ENCODE measurements around the gene FAM111A. TPM values are rescaled to one million over a fixed set of nuclear protein-coding genes. Genes with fewer than 3 reads are reported as not detected.

Gene FAM111A
- polyA plus RNA-seq, 1 of the 3 experiments (the other 2 are of a cell fraction), result 5.9 TPM

DNA sequence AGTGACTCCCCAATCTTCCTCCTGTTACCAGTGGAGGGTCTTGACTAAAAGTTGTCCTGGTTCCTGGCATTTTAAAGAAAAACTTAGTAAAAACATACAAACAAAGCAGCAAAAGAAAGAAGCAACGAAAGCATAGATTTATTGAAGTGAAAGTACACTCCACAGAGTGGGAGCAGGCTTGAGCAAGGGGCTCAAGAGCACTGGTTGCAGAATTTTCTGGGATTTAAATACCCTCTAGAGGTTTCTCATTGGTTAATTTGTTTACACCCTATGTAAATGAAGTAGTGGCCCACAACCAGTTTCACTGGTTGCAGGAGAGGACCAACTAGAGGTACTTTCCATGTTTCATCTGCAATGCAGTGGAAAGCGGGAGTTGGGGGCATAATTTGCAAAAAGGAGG is 24.9 kb upstream of the FAM111A start:
- H3K9ac ChIP-seq, result no peak overlapping the region
- CTCF ChIA-PET, result no interaction called here
- H3K4me3 ChIP-seq (ENCODE audit: low read depth in 2 of 2, low read length in 1 of 2), result no peak overlapping the region
- H3K4me2 ChIP-seq, result no peak overlapping the region
- H4K20me1 ChIP-seq (ENCODE audit: insufficient read depth), result no peaks in the 10 kb centered on the region
- 0 out of 2 replicates have a peak, but pooled peaks cover 8% of the 10 kb centered on the region for H3K9me3 ChIP-seq
- no peaks in the 10 kb centered on the region for H3F3A ChIP-seq (replicated peaks; ENCODE audit: insufficient read depth)
- WGBS (ENCODE audit: low lambda C conversion rate), result 92% methylated on average over 2 of the region's 2 CpGs
- H3K27me3 ChIP-seq (ENCODE audit: insufficient read depth), result no peaks in the 10 kb centered on the region
- no peaks in the 10 kb centered on the region for H3K9me2 ChIP-seq
- no peaks in the 10 kb centered on the region for H3K79me2 ChIP-seq (ENCODE audit: insufficient read depth)
- no peak overlapping the region for H3K27ac ChIP-seq (ENCODE audit: low read depth in 2 of 2, low read length in 1 of 2)
- H3K36me3 ChIP-seq (replicated peaks in 1 of 2; ENCODE audit: control insufficient read depth in 1 of 2, insufficient read depth in 2 of 2, low read length in 1 of 2), result peaks cover 0 to 10% of the 10 kb centered on the region in 2 experiments
- TF ChIP-seq SMC3 (IDR thresholded peaks at IDR 0.05; ENCODE audit: low read depth, low read length) (no peak), RXRA (IDR thresholded peaks at IDR 0.05; ENCODE audit: borderline replicate concordance, low read depth) (no peak), ELF1 (IDR thresholded peaks at IDR 0.05) (no peak), RCOR1 (IDR thresholded peaks at IDR 0.05; ENCODE audit: low read length) (no peak), FOXM1 (IDR thresholded peaks at IDR 0.05; ENCODE audit: low read depth) (no peak), EP300 (IDR thresholded peaks at IDR 0.05; ENCODE audit: borderline replicate concordance in 1 of 2, low read depth in 1 of 2, low read length in 1 of 2) (no peak), EZH2phosphoT487 (IDR thresholded peaks at IDR 0.05; ENCODE audit: borderline replicate concordance, low read depth) (no peak), FOXJ3 (CRISPR knock-in tag; IDR thresholded peaks at IDR 0.05) (no peak), TCF12 (IDR thresholded peaks at IDR 0.05) (no peak)
- TF ChIP-seq, protein P1, sequence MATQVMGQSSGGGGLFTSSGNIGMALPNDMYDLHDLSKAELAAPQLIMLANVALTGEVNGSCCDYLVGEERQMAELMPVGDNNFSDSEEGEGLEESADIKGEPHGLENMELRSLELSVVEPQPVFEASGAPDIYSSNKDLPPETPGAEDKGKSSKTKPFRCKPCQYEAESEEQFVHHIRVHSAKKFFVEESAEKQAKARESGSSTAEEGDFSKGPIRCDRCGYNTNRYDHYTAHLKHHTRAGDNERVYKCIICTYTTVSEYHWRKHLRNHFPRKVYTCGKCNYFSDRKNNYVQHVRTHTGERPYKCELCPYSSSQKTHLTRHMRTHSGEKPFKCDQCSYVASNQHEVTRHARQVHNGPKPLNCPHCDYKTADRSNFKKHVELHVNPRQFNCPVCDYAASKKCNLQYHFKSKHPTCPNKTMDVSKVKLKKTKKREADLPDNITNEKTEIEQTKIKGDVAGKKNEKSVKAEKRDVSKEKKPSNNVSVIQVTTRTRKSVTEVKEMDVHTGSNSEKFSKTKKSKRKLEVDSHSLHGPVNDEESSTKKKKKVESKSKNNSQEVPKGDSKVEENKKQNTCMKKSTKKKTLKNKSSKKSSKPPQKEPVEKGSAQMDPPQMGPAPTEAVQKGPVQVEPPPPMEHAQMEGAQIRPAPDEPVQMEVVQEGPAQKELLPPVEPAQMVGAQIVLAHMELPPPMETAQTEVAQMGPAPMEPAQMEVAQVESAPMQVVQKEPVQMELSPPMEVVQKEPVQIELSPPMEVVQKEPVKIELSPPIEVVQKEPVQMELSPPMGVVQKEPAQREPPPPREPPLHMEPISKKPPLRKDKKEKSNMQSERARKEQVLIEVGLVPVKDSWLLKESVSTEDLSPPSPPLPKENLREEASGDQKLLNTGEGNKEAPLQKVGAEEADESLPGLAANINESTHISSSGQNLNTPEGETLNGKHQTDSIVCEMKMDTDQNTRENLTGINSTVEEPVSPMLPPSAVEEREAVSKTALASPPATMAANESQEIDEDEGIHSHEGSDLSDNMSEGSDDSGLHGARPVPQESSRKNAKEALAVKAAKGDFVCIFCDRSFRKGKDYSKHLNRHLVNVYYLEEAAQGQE (IDR thresholded peaks at IDR 0.05; ENCODE audit: low read depth, low read length), result no peak
- TF ChIP-seq, protein P2, sequence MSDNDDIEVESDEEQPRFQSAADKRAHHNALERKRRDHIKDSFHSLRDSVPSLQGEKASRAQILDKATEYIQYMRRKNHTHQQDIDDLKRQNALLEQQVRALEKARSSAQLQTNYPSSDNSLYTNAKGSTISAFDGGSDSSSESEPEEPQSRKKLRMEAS (IDR thresholded peaks at IDR 0.05; ENCODE audit: low read depth), result no peak
- TF ChIP-seq, protein P3, sequence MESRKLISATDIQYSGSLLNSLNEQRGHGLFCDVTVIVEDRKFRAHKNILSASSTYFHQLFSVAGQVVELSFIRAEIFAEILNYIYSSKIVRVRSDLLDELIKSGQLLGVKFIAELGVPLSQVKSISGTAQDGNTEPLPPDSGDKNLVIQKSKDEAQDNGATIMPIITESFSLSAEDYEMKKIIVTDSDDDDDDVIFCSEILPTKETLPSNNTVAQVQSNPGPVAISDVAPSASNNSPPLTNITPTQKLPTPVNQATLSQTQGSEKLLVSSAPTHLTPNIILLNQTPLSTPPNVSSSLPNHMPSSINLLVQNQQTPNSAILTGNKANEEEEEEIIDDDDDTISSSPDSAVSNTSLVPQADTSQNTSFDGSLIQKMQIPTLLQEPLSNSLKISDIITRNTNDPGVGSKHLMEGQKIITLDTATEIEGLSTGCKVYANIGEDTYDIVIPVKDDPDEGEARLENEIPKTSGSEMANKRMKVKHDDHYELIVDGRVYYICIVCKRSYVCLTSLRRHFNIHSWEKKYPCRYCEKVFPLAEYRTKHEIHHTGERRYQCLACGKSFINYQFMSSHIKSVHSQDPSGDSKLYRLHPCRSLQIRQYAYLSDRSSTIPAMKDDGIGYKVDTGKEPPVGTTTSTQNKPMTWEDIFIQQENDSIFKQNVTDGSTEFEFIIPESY (IDR thresholded peaks at IDR 0.05; ENCODE audit: borderline replicate concordance, low read depth), result no peak
- TF ChIP-seq, protein P4, sequence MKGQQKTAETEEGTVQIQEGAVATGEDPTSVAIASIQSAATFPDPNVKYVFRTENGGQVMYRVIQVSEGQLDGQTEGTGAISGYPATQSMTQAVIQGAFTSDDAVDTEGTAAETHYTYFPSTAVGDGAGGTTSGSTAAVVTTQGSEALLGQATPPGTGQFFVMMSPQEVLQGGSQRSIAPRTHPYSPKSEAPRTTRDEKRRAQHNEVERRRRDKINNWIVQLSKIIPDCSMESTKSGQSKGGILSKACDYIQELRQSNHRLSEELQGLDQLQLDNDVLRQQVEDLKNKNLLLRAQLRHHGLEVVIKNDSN (IDR thresholded peaks at IDR 0.05; ENCODE audit: borderline replicate concordance, low read depth), result no peak
- POLR2A ChIA-PET, result no interaction called here
- H2AFZ ChIP-seq (ENCODE audit: low read depth), result no peak overlapping the region
- DNase-seq, result no peak
- H3K4me1 ChIP-seq (ENCODE audit: control insufficient read depth in 1 of 2, insufficient read depth in 2 of 2, low read depth in 1 of 2, low read length in 1 of 2), result no peaks in the 10 kb centered on the region
